Measurements from ENCODE around the gene COMMD4.

GRCh38 chr15:75302318-75302717 lies 33.5 kb upstream of the COMMD4 start:
- TF ChIP-seq, protein P1, sequence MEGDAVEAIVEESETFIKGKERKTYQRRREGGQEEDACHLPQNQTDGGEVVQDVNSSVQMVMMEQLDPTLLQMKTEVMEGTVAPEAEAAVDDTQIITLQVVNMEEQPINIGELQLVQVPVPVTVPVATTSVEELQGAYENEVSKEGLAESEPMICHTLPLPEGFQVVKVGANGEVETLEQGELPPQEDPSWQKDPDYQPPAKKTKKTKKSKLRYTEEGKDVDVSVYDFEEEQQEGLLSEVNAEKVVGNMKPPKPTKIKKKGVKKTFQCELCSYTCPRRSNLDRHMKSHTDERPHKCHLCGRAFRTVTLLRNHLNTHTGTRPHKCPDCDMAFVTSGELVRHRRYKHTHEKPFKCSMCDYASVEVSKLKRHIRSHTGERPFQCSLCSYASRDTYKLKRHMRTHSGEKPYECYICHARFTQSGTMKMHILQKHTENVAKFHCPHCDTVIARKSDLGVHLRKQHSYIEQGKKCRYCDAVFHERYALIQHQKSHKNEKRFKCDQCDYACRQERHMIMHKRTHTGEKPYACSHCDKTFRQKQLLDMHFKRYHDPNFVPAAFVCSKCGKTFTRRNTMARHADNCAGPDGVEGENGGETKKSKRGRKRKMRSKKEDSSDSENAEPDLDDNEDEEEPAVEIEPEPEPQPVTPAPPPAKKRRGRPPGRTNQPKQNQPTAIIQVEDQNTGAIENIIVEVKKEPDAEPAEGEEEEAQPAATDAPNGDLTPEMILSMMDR (IDR thresholded peaks at IDR 0.05) = no peak
- no peak for TF ChIP-seq POLR2A (IDR thresholded peaks at IDR 0.05)
- TF ChIP-seq POLR2AphosphoS5 (IDR thresholded peaks at IDR 0.05) = no peak
- no peak for TF ChIP-seq EP300 (IDR thresholded peaks at IDR 0.05)

Data from stomach (tissue), 4 donors.